ENCODE data around the gene ALKBH4.
"Not testable (repeated sequence)": the region's sequence is repeated elsewhere in the genome, so short reads cannot be mapped to it uniquely, and the experiment has no call there.

ALKBH4 gene

DNA sequence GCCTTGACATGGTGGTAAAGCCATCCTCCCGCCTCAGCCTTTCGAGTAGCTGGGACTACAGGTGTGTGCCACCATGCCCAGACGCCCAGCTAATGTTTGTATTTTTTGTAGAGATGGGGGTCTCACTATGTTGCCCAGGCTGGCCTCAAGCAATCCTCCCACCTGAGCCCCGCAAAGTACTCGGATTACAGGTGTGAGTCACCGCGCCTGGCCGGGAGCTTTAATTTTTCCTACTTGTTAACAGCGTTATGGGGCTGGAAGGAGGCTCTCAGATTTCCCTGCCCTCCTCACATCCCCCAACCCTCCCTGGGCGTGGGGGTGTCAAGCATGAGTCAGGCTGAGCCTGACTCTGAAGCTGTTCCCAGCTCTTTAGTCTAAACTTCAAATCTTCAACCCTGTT is 8.3 kb downstream of the ALKBH4 start:
- TF ChIP-seq, protein P1, sequence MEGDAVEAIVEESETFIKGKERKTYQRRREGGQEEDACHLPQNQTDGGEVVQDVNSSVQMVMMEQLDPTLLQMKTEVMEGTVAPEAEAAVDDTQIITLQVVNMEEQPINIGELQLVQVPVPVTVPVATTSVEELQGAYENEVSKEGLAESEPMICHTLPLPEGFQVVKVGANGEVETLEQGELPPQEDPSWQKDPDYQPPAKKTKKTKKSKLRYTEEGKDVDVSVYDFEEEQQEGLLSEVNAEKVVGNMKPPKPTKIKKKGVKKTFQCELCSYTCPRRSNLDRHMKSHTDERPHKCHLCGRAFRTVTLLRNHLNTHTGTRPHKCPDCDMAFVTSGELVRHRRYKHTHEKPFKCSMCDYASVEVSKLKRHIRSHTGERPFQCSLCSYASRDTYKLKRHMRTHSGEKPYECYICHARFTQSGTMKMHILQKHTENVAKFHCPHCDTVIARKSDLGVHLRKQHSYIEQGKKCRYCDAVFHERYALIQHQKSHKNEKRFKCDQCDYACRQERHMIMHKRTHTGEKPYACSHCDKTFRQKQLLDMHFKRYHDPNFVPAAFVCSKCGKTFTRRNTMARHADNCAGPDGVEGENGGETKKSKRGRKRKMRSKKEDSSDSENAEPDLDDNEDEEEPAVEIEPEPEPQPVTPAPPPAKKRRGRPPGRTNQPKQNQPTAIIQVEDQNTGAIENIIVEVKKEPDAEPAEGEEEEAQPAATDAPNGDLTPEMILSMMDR (IDR thresholded peaks at IDR 0.05; ENCODE audit: low read depth, low read length, missing control alignments), result no peak
- H3K4me3 ChIP-seq (ENCODE audit: low read depth, low read length), result no peak overlapping the region
- in situ Hi-C loops (cut with HindIII; ENCODE audit: low sequenced_read_pairs), result no loop called here
- DNase-seq (ENCODE audit: low read depth), result no peak

GRCh38 chr7:102455596-102455995 is 9.1 kb downstream of the ALKBH4 start:
- no peak overlapping the region for H3K4me3 ChIP-seq (ENCODE audit: low read depth, low read length)
- in situ Hi-C loops (cut with HindIII; ENCODE audit: low sequenced_read_pairs), result no loop called here
- TF ChIP-seq, protein P1 (IDR thresholded peaks at IDR 0.05; ENCODE audit: low read depth, low read length, missing control alignments), result no peak
- DNase-seq (ENCODE audit: low read depth), result no peak

GRCh38 chr7:102454932-102455331 is 9.7 kb downstream of the ALKBH4 start:
- H3K4me3 ChIP-seq (ENCODE audit: low read depth, low read length); DNase-seq (ENCODE audit: low read depth); in situ Hi-C loops (cut with HindIII; ENCODE audit: low sequenced_read_pairs): not testable (repeated sequence)

DNA sequence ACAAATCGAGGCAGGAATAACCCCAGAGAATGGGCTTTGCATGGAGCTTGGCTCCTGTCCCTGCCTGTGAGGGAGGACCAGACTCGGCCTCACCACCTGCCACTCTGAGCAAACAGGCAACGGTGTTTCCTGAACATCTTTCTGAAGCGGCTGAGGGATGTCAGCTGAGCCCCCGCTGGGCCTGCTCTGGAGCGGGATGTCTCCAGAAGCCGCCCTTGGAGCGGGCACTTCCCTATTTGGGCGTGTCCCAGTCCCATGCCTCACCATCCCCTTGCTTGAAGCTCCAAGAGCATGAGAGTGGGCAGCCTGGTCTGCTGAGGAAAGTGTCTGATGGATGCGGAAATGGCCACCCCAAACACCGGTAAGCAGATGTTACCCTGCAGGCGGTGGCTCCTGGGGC is 10.2 kb downstream of the ALKBH4 start:
- no peak overlapping the region for H3K4me3 ChIP-seq (ENCODE audit: low read depth, low read length)
- in situ Hi-C loops (cut with HindIII; ENCODE audit: low sequenced_read_pairs), result no loop called here
- TF ChIP-seq, protein P1 (IDR thresholded peaks at IDR 0.05; ENCODE audit: low read depth, low read length, missing control alignments), result no peak
- no peak for DNase-seq (ENCODE audit: low read depth)

DNA sequence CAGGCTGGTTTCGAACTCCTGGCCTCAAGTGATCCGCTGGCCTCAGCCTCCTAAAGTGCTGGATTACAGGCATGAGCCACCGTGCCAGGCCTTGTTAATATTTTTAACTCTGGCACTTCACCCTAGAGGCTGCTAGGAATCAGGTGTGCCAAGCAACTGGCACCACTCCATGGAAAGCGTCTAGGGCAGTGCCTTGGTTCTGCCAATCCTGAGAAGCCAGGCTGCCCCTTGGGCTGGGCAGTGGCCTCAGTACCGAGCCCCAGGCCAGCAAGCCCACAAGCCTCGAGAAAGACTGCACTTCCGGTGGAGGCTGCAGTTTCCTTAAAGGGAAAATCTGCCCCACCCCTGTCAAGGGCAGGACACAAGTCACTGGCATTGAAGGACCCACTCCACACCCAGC is 11.3 kb downstream of the ALKBH4 start:
- H3K4me3 ChIP-seq (ENCODE audit: low read depth, low read length), result no peak overlapping the region
- in situ Hi-C loops (cut with HindIII; ENCODE audit: low sequenced_read_pairs), result no loop called here
- no peak for DNase-seq (ENCODE audit: low read depth)
- TF ChIP-seq, protein P1 (IDR thresholded peaks at IDR 0.05; ENCODE audit: low read depth, low read length, missing control alignments), result no peak

GRCh38 chr7:102452451-102452850 is 12.2 kb downstream of the ALKBH4 start:
- no peak overlapping the region for H3K4me3 ChIP-seq (ENCODE audit: low read depth, low read length)
- DNase-seq (ENCODE audit: low read depth), result no peak
- in situ Hi-C loops (cut with HindIII; ENCODE audit: low sequenced_read_pairs), result no loop called here
- TF ChIP-seq, protein P1 (IDR thresholded peaks at IDR 0.05; ENCODE audit: low read depth, low read length, missing control alignments), result no peak

- in situ Hi-C loops (cut with HindIII; ENCODE audit: low sequenced_read_pairs), result no loop called here
- no peak for DNase-seq (ENCODE audit: low read depth)
- TF ChIP-seq, protein P1 (IDR thresholded peaks at IDR 0.05; ENCODE audit: low read depth, low read length, missing control alignments), result no peak
- no peak overlapping the region for H3K4me3 ChIP-seq (ENCODE audit: low read depth, low read length)
Observed at GRCh38 chr7:102451371-102452054, 13.2 kb downstream of the ALKBH4 start.
